Endothelial cell of umbilical vein (primary cell): ENCODE measurements around the gene PTCD3.

Experiments
- EZH2 ChIP-seq: IDR thresholded peaks from 2 replicates; pipeline ENCODE4 v1.6.1; 2012; ENCODE audit warnings: borderline replicate concordance, low read depth, mild to moderate bottlenecking, moderate library complexity, low read length, inconsistent platforms; ENCODE audit not compliant: severe bottlenecking
- JUN ChIP-seq: IDR thresholded peaks from 2 replicates; pipeline ENCODE4 v1.6.1; 2011; ENCODE audit warnings: borderline replicate concordance, low read depth; ENCODE audit not compliant: insufficient read length, insufficient read depth
- MAX ChIP-seq: IDR thresholded peaks from 2 replicates; pipeline ENCODE4 v1.6.1; 2011; ENCODE audit not compliant: insufficient read depth, insufficient read length
- POLR2A ChIP-seq: IDR thresholded peaks from 2 replicates; pipeline ENCODE4 v1.6.1; 2012; ENCODE audit warnings: low read depth, mild to moderate bottlenecking, control low read depth, low read length
- POLR2AphosphoS5 ChIP-seq: IDR thresholded peaks from 2 replicates; pipeline ENCODE4 v1.6.1; 2012; ENCODE audit warnings: low read depth, mild to moderate bottlenecking, control low read depth, low read length, moderate library complexity; ENCODE audit not compliant: insufficient read depth
- TF ChIP-seq, protein P1 (sequence below), 2 donors: IDR thresholded peaks; 1 replicate in 1 of 2; 2 replicates in 1 of 2; pipeline ENCODE4 v1.5.1; 2011; ENCODE audit warnings: low read length in 2 of 2, mild to moderate bottlenecking in 2 of 2, moderate library complexity in 2 of 2, control low read depth in 1 of 2, inconsistent platforms in 1 of 2, low read depth in 1 of 2; ENCODE audit not compliant: insufficient read depth in 1 of 2; ENCODE audit errors: extremely low read depth in 1 of 2

GRCh38 chr2:86185517-86186212 is 79.6 kb downstream of the PTCD3 start:
- TF ChIP-seq, protein P1, sequence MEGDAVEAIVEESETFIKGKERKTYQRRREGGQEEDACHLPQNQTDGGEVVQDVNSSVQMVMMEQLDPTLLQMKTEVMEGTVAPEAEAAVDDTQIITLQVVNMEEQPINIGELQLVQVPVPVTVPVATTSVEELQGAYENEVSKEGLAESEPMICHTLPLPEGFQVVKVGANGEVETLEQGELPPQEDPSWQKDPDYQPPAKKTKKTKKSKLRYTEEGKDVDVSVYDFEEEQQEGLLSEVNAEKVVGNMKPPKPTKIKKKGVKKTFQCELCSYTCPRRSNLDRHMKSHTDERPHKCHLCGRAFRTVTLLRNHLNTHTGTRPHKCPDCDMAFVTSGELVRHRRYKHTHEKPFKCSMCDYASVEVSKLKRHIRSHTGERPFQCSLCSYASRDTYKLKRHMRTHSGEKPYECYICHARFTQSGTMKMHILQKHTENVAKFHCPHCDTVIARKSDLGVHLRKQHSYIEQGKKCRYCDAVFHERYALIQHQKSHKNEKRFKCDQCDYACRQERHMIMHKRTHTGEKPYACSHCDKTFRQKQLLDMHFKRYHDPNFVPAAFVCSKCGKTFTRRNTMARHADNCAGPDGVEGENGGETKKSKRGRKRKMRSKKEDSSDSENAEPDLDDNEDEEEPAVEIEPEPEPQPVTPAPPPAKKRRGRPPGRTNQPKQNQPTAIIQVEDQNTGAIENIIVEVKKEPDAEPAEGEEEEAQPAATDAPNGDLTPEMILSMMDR (IDR thresholded peaks at IDR 0.05; ENCODE audit: extremely low read depth in 1 of 2, insufficient read depth in 1 of 2, low read depth in 1 of 2, low read length in 2 of 2) = no peak
- TF ChIP-seq POLR2A (no peak), MAX (no peak), EZH2 (no peak), POLR2AphosphoS5 (no peak), JUN (no peak)
